HepG2 (cell line): ENCODE results near the gene CNTFR. TPM values are rescaled to one million over a fixed set of nuclear protein-coding genes. Genes with fewer than 3 reads are reported as not detected.

ENCODE experiments used
- ATAC-seq: fragments of 200-7000 bp; cut with Tn5 transposase; 3 replicates; pipeline ENCODE4 v1.9.1; 2020; ENCODE audit warnings: mild to moderate bottlenecking, moderate library complexity
- BruUV-seq: library from RNA; stranded (reverse); fragments of 400-500 nt; replicated peaks from 2 replicates; lab custom pipeline; 2021; lab: Mats Ljungman, UMichigan
- CTCF ChIA-PET: fragments of 300-600 bp; formaldehyde crosslinking; extraction: SDS; loops from one replicate; lab custom pipeline; 2021; ENCODE audit warnings: low total read pairs, inconsistent platforms, low intra/inter-chr PET ratio; lab: Yijun Ruan, JAX
- POLR2A ChIA-PET: fragments of 350-600 bp; sonication (Branson Sonifier 250); formaldehyde crosslinking; loops from one replicate; lab custom pipeline; 2020; ENCODE audit warnings: antibody characterized with exemption, inconsistent platforms; lab: Yijun Ruan, JAX
- DNase-seq: peaks from one replicate; pipeline ENCODE4 v3.0.0-alpha.2; 2015; ENCODE audit warnings: low spot score
- FAIRE-seq: peaks from 3 replicates; lab custom pipeline; 2011; peaks lifted over from hg19 to GRCh38; lab: Jason Lieb, UNC
- H2AFZ ChIP-seq: one replicate; pipeline ENCODE4 v1.6.1; 2011; ENCODE audit warnings: low read length, inconsistent platforms
- H3K27ac ChIP-seq: fragments of 300-600 bp; 3 replicates; pipeline ENCODE4 v1.8.0; 2011; ENCODE audit warnings: mixed run types, mild to moderate bottlenecking, mixed read lengths, low read length, inconsistent platforms; ENCODE audit not compliant: insufficient read depth; ENCODE audit errors: extremely low read length
- H3K27me3 ChIP-seq, 2 experiments: fragments of 200-600 bp in 1 of 2; 2 replicates in 1 of 2; 3 replicates in 1 of 2; pipeline versions ENCODE4 v1.6.0 to v1.8.0; 2011; ENCODE audit warnings: low read length in 2 of 2, mild to moderate bottlenecking in 2 of 2, moderate library complexity in 2 of 2, inconsistent platforms in 1 of 2; ENCODE audit not compliant: insufficient read depth in 2 of 2, control insufficient read depth in 1 of 2
- H3K36me3 ChIP-seq, 2 experiments: fragments of 200-600 bp in 1 of 2; replicated peaks in 1 of 2; 2 replicates in 1 of 2; 3 replicates in 1 of 2; pipeline versions ENCODE4 v1.5.1 to v1.8.0; 2011; ENCODE audit warnings: low read length in 2 of 2, inconsistent platforms in 1 of 2; ENCODE audit not compliant: insufficient read depth in 2 of 2, control insufficient read depth in 1 of 2
- H3K4me1 ChIP-seq: 2 replicates; pipeline ENCODE4 v1.5.1; 2012; ENCODE audit warnings: low read length, inconsistent platforms; ENCODE audit not compliant: insufficient read depth
- H3K4me2 ChIP-seq: 2 replicates; pipeline ENCODE4 v1.6.0; 2011; ENCODE audit warnings: low read depth, low read length, inconsistent platforms
- H3K4me3 ChIP-seq, 3 experiments: fragments of 200-600 bp in 1 of 3; sonication (generic), shearing (Covaris generic) in 1 of 3; replicated peaks in 1 of 3; 2 replicates each; pipeline ENCODE4 v1.5.1; 2011 to 2016; ENCODE audit warnings: low read length in 3 of 3, inconsistent platforms in 2 of 3, low read depth in 2 of 3, mild to moderate bottlenecking in 2 of 3, control low read depth in 1 of 3, mixed read lengths in 1 of 3; ENCODE audit not compliant: insufficient read depth in 1 of 3
- H3K79me2 ChIP-seq: one replicate; pipeline ENCODE4 v1.6.1; 2011; ENCODE audit warnings: low read length, inconsistent platforms; ENCODE audit not compliant: insufficient read depth
- H3K9ac ChIP-seq: 2 replicates; pipeline ENCODE4 v1.6.0; 2011; ENCODE audit warnings: mild to moderate bottlenecking, low read depth, low read length, inconsistent platforms; ENCODE audit not compliant: insufficient read depth
- H3K9me3 ChIP-seq: 2 replicates; pipeline ENCODE4 v1.5.1; 2012; ENCODE audit warnings: mild to moderate bottlenecking, low read length
- H4K20me1 ChIP-seq: 2 replicates; pipeline ENCODE4 v1.6.0; 2011; ENCODE audit warnings: inconsistent platforms, mild to moderate bottlenecking, low read length, moderate library complexity; ENCODE audit not compliant: insufficient read depth
- CHD4 ChIP-seq: fragments of 200-600 bp; sonication (generic); IDR thresholded peaks from 2 replicates; pipeline ENCODE4 v1.7.0; 2017; ENCODE audit warnings: mild to moderate bottlenecking, low read length, borderline replicate concordance
- CREB1 ChIP-seq, 2 experiments: fragments of 450-650 bp in 1 of 2; IDR thresholded peaks; 2 replicates each; pipeline ENCODE4 v1.6.1; 2016 to 2017; ENCODE audit warnings: control low read depth in 1 of 2, mild to moderate bottlenecking in 1 of 2, missing compliant biosample characterization in 1 of 2, missing genetic modification characterization in 1 of 2
- FOSL1 ChIP-seq: sonication (generic); formaldehyde crosslinking; IDR thresholded peaks from 2 replicates; pipeline ENCODE4 v1.9.0; 2021; ENCODE audit warnings: missing genetic modification reagents, borderline replicate concordance
- FOXC1 ChIP-seq: sonication (generic); formaldehyde crosslinking; IDR thresholded peaks from 2 replicates; pipeline ENCODE4 v1.8.0; 2022; ENCODE audit warnings: mild to moderate bottlenecking, missing genetic modification reagents, borderline replicate concordance
- POLR2G ChIP-seq: fragments of 200-400 bp; formaldehyde crosslinking; IDR thresholded peaks from 2 replicates; pipeline ENCODE4 v1.6.1; 2018; ENCODE audit warnings: mild to moderate bottlenecking, low read depth, low read length, moderate library complexity
- RXRA ChIP-seq: sonication (generic); formaldehyde crosslinking; IDR thresholded peaks from 2 replicates; pipeline ENCODE4 v1.5.1; 2020; ENCODE audit warnings: missing genetic modification reagents
- SRF ChIP-seq: IDR thresholded peaks from 2 replicates; pipeline ENCODE4 v1.6.1; 2011; ENCODE audit warnings: mild to moderate bottlenecking, low read depth, low read length, moderate library complexity
- ZC3H4 ChIP-seq: sonication (generic); formaldehyde crosslinking; IDR thresholded peaks from 2 replicates; pipeline ENCODE4 v1.4.0; 2020; ENCODE audit warnings: missing genetic modification reagents, borderline replicate concordance
- ZNF557 ChIP-seq: sonication (generic); formaldehyde crosslinking; IDR thresholded peaks from 2 replicates; pipeline ENCODE4 v1.4.0; 2020; ENCODE audit warnings: missing genetic modification reagents
- WGBS: methylation state at CpG from one replicate; pipeline ENCODE4 v1.1.6; 2017; ENCODE audit warnings: low lambda C conversion rate; 5-methylcytosine and 5-hydroxymethylcytosine counted together
- in situ Hi-C: cut with HindIII; loops from 2 replicates; pipeline ENCODE4 v1.10.0; 2017; ENCODE audit warnings: low pct_unique_long_range_greater_than_20kb; ENCODE audit not compliant: extremely low pct_ligation_motif_present
- intact Hi-C: fragments of 100-400 bp; cut with micrococcal nuclease; formaldehyde crosslinking; loops from one replicate; pipeline ENCODE4 v1.10.0; 2022; ENCODE audit not compliant: unreplicated experiment
- polyA plus RNA-seq, 8 experiments: library from polyadenylated mRNA; depleted of rRNA in 3 of 8; stranded (reverse) in 7 of 8; unstranded in 1 of 8; fragments of >200 nt; fragmentation: Illumina TruSeq in 4 of 8; extraction: Trizol in 4 of 8; gene quantifications; 2 replicates each; pipeline versions ENCODE4 v1.2.1 to v1.2.3, GENCODE V29; 2011 to 2016; ENCODE audit warnings: low read depth in 4 of 8, missing spikeins in 1 of 8, mixed read lengths in 1 of 8; ENCODE audit not compliant: insufficient read depth in 1 of 8
- total RNA-seq, 5 experiments: library from RNA; depleted of rRNA; stranded (reverse); fragments of >200 nt; fragmentation: Illumina TruSeq; extraction: Trizol; gene quantifications; 2 replicates each; pipeline ENCODE4 v1.2.3, GENCODE V29; 2016; ENCODE audit warnings: low read depth in 1 of 5

Gene CNTFR
- total and polyA plus RNA-seq, 2 of the 13 experiments (the other 11 are each of a cell fraction or from before 2014, with no cell fraction given): not detected

DNA sequence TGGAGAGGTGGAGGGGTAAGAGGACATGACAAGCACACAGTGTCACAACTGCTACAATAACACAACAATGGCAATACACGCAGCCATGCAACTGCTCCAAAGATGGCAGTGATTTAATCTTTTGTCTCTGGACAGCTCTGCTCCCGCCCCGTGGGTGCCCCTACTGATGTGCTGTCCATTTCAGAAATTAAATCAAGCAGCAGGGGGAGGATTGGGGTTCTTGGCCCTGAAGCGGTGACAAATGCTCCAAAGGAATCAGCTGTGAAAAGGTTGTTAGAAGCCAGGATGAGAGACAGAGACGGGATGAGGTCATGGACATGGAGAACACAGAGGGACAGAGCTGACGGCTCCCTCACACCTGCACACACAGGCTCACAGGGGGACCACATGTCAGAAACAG lies 22.6 kb downstream of the CNTFR start:
- no peak for TF ChIP-seq FOSL1
- TF ChIP-seq FOXC1 (CRISPR knock-in tag): no peak
- no peak for TF ChIP-seq ZC3H4 (CRISPR knock-in tag)
- no peak for TF ChIP-seq CHD4
- in situ Hi-C loops (no loop called here), intact Hi-C loops (no loop called here)
- FAIRE-seq (no peak), DNase-seq (no peak), ATAC-seq (no peak)
- no peak overlapping the region for H2AFZ ChIP-seq
- peaks cover 8 to 76% of the 10 kb centered on the region in 2 experiments; a peak in 4 of 5 replicates for H3K27me3 ChIP-seq
- H3K36me3 ChIP-seq: no peaks in the 10 kb centered on the region
- no peak overlapping the region for H3K27ac ChIP-seq
- no peaks in the 10 kb centered on the region for H3K4me1 ChIP-seq
- no TSS peak for BruUV-seq
- ChIA-PET POLR2A (no interaction called here), CTCF (no interaction called here)
- H3K9ac ChIP-seq: no peak overlapping the region
- H3K4me2 ChIP-seq: no peak overlapping the region
- H4K20me1 ChIP-seq: no peaks in the 10 kb centered on the region
- WGBS: 27% methylated on average over 6 of the region's 6 CpGs
- H3K79me2 ChIP-seq: no peaks in the 10 kb centered on the region
- no peaks in the 10 kb centered on the region for H3K9me3 ChIP-seq
- H3K4me3 ChIP-seq: no peak overlapping the region

- DNase-seq (no peak), FAIRE-seq (no peak), ATAC-seq (no peak)
- ChIA-PET CTCF (no interaction called here), POLR2A (no interaction called here)
- Histone ChIP-seq H4K20me1 (no peaks in the 10 kb centered on the region), H3K4me2 (no peak overlapping the region), H3K9me3 (no peaks in the 10 kb centered on the region), H3K4me1 (no peaks in the 10 kb centered on the region), H3K27me3 (peaks cover 7 to 71% of the 10 kb centered on the region in 2 experiments; a peak in 4 of 5 replicates), H3K79me2 (no peaks in the 10 kb centered on the region), H3K27ac (no peak overlapping the region), H3K4me3 (no peak overlapping the region), H3K9ac (no peak overlapping the region), H3K36me3 (no peaks in the 10 kb centered on the region), H2AFZ (no peak overlapping the region)
- in situ Hi-C loops (no loop called here), intact Hi-C loops (no loop called here)
- BruUV-seq: no TSS peak
- TF ChIP-seq POLR2G: no peak
- TF ChIP-seq SRF: no peak
- TF ChIP-seq ZNF557: no peak
- TF ChIP-seq CREB1 (IDR thresholded peaks at IDR 0.05): no peak
- no peak for TF ChIP-seq CREB1 (CRISPR knock-in tag; IDR thresholded peaks at IDR 0.05)
- TF ChIP-seq RXRA (CRISPR knock-in tag): no peak
- WGBS: 55% methylated on average over 4 of the region's 8 CpGs
Measured at GRCh38 chr9:34566322-34566721, 23.2 kb downstream of the CNTFR start.
